Breast epithelium (tissue), 3 donors: ENCODE results near the gene PLEKHG4B.

ENCODE experiments used
- POLR2AphosphoS5 ChIP-seq, 3 donors: sonication (generic); formaldehyde crosslinking; IDR thresholded peaks; one replicate each; pipeline ENCODE4 v1.6.1; 2017; ENCODE audit warnings: antibody characterized with exemption in 3 of 3
- TF ChIP-seq, protein P1 (sequence below), 3 donors: fragments of 450-650 bp; IDR thresholded peaks; one replicate each; pipeline ENCODE4 v1.5.1; 2016 to 2017; ENCODE audit warnings: antibody characterized with exemption in 3 of 3, mild to moderate bottlenecking in 3 of 3, moderate library complexity in 3 of 3

DNA sequence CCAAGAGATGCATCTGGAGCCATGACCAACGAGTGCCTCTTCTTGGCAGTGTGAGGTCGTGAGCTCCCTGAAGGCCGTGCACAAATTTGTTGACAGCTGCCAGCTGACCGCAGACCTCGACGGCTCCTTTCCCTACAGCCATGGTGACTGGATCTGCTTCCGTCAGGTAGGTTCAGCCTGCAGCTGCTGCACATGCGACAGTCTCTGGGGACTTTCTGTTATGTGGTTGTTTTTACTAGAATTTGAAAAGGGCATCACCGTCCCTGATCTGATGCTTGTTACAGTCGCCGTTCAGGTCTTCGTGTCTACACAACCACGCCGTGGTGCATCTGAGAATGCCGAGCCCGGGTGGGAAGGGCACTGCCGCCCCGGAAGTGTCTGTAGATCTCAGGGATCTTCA, 62.9 kb downstream of the PLEKHG4B start:
- TF ChIP-seq, protein P1, sequence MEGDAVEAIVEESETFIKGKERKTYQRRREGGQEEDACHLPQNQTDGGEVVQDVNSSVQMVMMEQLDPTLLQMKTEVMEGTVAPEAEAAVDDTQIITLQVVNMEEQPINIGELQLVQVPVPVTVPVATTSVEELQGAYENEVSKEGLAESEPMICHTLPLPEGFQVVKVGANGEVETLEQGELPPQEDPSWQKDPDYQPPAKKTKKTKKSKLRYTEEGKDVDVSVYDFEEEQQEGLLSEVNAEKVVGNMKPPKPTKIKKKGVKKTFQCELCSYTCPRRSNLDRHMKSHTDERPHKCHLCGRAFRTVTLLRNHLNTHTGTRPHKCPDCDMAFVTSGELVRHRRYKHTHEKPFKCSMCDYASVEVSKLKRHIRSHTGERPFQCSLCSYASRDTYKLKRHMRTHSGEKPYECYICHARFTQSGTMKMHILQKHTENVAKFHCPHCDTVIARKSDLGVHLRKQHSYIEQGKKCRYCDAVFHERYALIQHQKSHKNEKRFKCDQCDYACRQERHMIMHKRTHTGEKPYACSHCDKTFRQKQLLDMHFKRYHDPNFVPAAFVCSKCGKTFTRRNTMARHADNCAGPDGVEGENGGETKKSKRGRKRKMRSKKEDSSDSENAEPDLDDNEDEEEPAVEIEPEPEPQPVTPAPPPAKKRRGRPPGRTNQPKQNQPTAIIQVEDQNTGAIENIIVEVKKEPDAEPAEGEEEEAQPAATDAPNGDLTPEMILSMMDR (IDR thresholded peaks at IDR 0.05), result no peak
- TF ChIP-seq POLR2AphosphoS5 (IDR thresholded peaks at IDR 0.05), result no peak
